Thoracic aorta (tissue), 2 donors: Measurements from ENCODE around the gene CUBN. TPM values are rescaled to one million over a fixed set of nuclear protein-coding genes. Genes with fewer than 3 reads are reported as not detected.
"Not testable (repeated sequence)": the region's sequence is repeated elsewhere in the genome, so short reads cannot be mapped to it uniquely, and the experiment has no call there.

ENCODE experiments used
- ATAC-seq: fragments of 150-250 bp; one replicate; pipeline ENCODE4 v1.8.0; 2017; ENCODE audit warnings: low read depth; ENCODE audit not compliant: insufficient number of reproducible peaks, low FRiP score
- DNase-seq: peaks from one replicate; pipeline ENCODE4 v3.0.0-alpha.2; 2020; ENCODE audit warnings: low spot score
- H3K27ac ChIP-seq, 2 donors: fragments of 200-600 bp; sonication (generic); 1 replicate in 1 of 2; 2 replicates in 1 of 2; pipeline ENCODE4 v1.5.1; 2016; ENCODE audit warnings: mild to moderate bottlenecking in 2 of 2, moderate library complexity in 2 of 2
- H3K27me3 ChIP-seq: fragments of 200-600 bp; sonication (generic); replicated peaks from 2 replicates; pipeline ENCODE4 v1.6.0; 2016; ENCODE audit warnings: mild to moderate bottlenecking; ENCODE audit not compliant: insufficient read depth
- H3K36me3 ChIP-seq: fragments of 200-600 bp; sonication (generic); one replicate; pipeline ENCODE4 v1.5.1; 2016
- H3K4me1 ChIP-seq, 2 donors: fragments of 200-600 bp; sonication (generic); 1 replicate in 1 of 2; 2 replicates in 1 of 2; pipeline versions ENCODE4 v1.5.1 to v1.6.0; 2016; ENCODE audit warnings: low read depth in 2 of 2, mild to moderate bottlenecking in 1 of 2; ENCODE audit not compliant: control insufficient read depth in 1 of 2
- H3K4me3 ChIP-seq: fragments of 200-600 bp; sonication (generic); 2 replicates; pipeline ENCODE4 v1.5.1; 2016; ENCODE audit warnings: mild to moderate bottlenecking
- H3K9me3 ChIP-seq: fragments of 200-600 bp; sonication (generic); 2 replicates; pipeline ENCODE4 v1.5.1; 2016
- CTCF ChIP-seq: fragments of 200-600 bp; sonication (generic); IDR thresholded peaks from one replicate; pipeline ENCODE4 v1.5.1; 2019; ENCODE audit warnings: antibody characterized with exemption
- total RNA-seq, 2 donors: library from RNA; depleted of rRNA; stranded (reverse); fragments of >200 nt; gene quantifications; one replicate each; pipeline versions ENCODE4 v1.1.0 to v1.2.3, GENCODE V29; 2016

Gene CUBN
- total RNA-seq, 2 donors from 2014 or later = 4.1 to 4.6 TPM

GRCh38 chr10:17022896-17023295 lies 106.7 kb downstream of the CUBN start:
- no peak for TF ChIP-seq CTCF
- no peak for DNase-seq
- H3K4me1 ChIP-seq = peaks cover 24 to 33% of the 10 kb centered on the region in 2 donors
- H3K36me3 ChIP-seq = no peaks in the 10 kb centered on the region
- ATAC-seq = peak; percentile 13
- H3K27me3 ChIP-seq = no peaks in the 10 kb centered on the region
- H3K4me3 ChIP-seq = peak overlapping the region; percentile 34
- peak overlapping the region in 1 of 2 donors; percentile 79 for H3K27ac ChIP-seq
- H3K9me3 ChIP-seq = no peaks in the 10 kb centered on the region

GRCh38 chr10:17022466-17022825 lies 107.2 kb downstream of the CUBN start:
- H3K4me3 ChIP-seq = no peak overlapping the region
- no peaks in the 10 kb centered on the region for H3K9me3 ChIP-seq
- ATAC-seq = no peak
- no peaks in the 10 kb centered on the region for H3K36me3 ChIP-seq
- H3K27ac ChIP-seq = no peak overlapping the region
- H3K27me3 ChIP-seq = no peaks in the 10 kb centered on the region
- no peak for TF ChIP-seq CTCF
- no peak for DNase-seq
- peaks cover 24 to 33% of the 10 kb centered on the region in 2 donors for H3K4me1 ChIP-seq

GRCh38 chr10:17021656-17022465 lies 107.8 kb downstream of the CUBN start:
- Histone ChIP-seq H3K27ac (no peak overlapping the region), H3K4me1 (peaks cover 24 to 33% of the 10 kb centered on the region in 2 donors)

GRCh38 chr10:17019696-17020095 lies 109.9 kb downstream of the CUBN start:
- TF ChIP-seq CTCF = no peak
- no peak for ATAC-seq
- Histone ChIP-seq H3K4me1 (peaks cover 9 to 16% of the 10 kb centered on the region in 2 donors), H3K9me3 (no peaks in the 10 kb centered on the region), H3K27me3 (no peaks in the 10 kb centered on the region), H3K4me3 (no peak overlapping the region), H3K27ac (no peak overlapping the region), H3K36me3 (no peaks in the 10 kb centered on the region)
- no peak for DNase-seq

More at GRCh38 chr10:17021656-17022465, 107.8 kb downstream of the CUBN start:
- Histone ChIP-seq H3K27me3 (no peaks in the 10 kb centered on the region), H3K9me3 (no peaks in the 10 kb centered on the region), H3K4me3 (no peak overlapping the region), H3K36me3 (no peaks in the 10 kb centered on the region)
- DNase-seq = no peak
- TF ChIP-seq CTCF = no peak
- no peak for ATAC-seq

- not testable (repeated sequence) for H3K4me3 ChIP-seq, H3K27me3 ChIP-seq, ATAC-seq, H3K9me3 ChIP-seq, H3K36me3 ChIP-seq, DNase-seq, H3K27ac ChIP-seq
- H3K4me1 ChIP-seq = peaks cover 10 to 18% of the 10 kb centered on the region in 2 donors
Observed at GRCh38 chr10:17013131-17013983, 116.3 kb downstream of the CUBN start.

GRCh38 chr10:17012731-17013130 lies 116.9 kb downstream of the CUBN start:
- DNase-seq, H3K27me3 ChIP-seq, H3K4me3 ChIP-seq, H3K9me3 ChIP-seq, H3K36me3 ChIP-seq, ATAC-seq, H3K27ac ChIP-seq: not testable (repeated sequence)
- H3K4me1 ChIP-seq = peaks cover 10 to 25% of the 10 kb centered on the region in 2 donors
